NCI-H128 (cell line): Measurements from ENCODE around the gene MGLL.

ENCODE experiments used
- DNase-seq: peaks from one replicate; lab custom pipeline; 2025; ENCODE audit not compliant: unreplicated experiment; lab: John Stamatoyannopoulos, UW

The MGLL gene

DNA sequence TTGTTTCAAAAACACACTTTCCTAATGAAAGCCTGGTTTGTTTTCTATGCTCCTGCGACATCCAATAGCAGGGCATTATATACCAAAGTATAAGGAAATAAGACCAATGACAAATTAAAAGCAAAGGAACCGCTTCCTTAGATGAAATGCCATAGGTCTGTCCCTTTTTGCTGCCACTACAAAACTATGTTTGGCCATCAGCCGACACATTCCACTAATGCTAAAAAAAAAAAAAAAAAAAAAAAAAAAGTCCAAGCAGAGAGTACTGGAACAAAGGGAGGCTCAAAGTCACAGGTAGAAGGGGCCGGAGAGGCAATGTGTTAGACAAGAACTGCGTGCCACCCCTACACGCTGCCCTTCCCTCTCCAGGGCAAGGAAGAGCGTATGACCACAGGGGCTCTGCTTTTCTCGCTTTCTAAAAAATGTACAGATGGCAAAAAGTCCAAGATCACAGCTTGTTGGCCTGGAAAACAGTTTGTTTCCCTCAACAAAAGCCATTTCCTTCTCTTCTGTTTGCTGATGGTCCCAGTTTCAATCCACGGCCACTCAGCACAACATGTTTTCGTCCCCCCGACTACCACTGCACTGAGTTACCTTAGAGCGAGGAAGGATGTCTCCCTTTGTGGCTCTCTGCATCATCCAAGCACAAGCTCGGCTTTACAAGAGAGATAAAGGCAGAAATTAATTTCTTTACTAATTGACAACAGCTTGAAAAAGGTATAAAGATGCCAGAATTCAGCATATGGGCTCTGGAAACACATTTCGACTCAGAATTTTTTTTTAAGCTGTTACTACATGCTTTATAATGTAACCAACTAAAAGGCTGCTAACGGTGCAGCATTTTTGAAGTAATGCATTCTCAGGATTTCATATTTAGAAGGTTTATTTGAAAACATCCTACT lies 78.7 kb downstream of the MGLL start:
- no peak for DNase-seq

DNA sequence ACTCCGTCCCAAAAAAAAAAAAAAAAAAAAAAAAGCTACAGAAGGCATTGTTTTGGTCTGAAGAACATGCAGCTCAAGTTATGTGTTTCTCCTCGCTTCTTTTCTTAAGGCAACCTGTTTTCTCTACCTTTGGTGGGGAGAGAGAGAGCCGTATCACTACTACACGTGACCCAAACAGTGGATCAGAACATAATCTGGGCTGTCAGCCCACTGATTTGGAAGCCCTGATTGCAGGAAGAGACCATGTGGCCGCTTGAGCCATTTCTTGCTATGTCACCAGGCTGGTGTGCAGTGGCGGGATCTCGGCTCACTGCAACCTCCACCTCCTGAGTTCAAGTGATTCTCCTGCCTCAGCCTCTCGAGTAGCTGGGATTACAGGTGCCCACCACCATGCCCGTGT lies 79.7 kb downstream of the MGLL start:
- DNase-seq: no peak

DNA sequence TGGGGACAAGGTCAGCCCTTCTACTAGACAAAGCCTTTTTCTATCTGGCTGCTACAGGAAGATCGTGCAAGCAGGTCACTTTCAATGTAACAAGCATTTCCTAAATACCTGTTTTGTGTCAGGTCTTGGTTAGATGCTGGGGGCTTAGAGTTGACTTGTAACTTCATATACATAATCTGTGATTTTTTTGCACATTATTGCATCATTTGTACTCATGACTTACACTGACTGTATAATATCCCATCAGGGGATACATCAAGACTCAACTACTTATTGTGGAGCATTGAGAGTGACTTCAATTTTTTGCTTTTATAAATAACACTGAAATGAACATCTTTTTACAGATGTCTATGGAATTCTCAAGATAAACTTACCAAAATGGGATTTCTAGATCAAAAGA lies 80.6 kb downstream of the MGLL start:
- no peak for DNase-seq

DNA sequence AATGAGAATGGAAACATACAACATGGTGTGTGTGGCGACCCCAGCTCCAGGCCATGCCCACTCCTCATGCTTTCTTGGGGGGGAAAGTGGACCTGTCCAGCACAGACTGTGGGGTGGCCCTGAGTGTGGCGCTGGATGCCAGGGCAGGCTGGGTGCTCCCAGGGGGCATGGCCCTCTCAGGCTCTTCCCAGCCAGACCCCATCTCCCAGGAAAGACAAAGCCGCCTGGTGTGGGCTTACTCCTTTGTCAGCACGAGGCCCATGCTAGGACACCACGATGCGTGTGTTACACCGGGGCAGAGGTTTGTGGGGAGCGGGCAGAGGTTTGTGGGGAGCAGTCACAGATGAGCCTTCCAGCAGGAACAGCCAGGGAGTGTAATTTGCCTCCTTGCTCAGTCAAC lies 81.1 kb downstream of the MGLL start:
- DNase-seq: no peak

DNA sequence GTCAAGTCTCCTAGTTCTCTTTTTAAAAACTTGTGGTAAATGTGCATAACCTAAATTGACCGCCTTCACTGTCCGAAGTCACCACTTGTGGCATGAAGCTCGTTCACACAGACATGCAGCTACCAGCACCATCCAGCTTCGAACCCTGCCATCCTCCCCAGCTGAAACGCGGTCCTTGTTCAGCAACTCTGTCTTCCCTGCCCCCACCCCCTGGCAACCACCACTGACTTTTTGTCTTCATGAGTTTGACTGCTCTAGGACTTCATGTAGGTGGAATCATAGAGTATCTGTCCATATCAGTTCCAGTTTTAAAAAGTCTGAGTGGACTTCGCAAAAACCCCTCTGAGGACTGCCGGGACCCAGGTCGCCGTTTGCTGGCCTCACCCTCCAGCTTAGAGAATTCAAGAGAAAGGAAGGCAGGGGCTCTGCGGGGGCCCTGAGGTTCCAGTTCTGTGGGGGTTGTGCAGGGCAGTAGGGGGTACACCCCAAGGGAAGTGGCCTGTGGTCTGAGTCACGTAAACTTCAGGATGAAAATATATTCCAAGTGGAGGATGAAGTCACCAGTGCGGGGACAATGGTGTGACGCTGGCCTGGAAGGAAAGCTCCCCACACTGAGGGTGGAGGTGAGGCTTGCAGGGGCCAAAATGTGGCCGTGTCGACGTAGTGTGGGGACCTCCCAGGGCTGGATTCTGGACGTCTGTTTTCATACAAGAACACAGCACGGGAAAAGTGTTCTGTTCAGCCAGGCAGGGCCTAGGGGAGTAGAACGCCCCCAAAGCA lies 82.0 kb downstream of the MGLL start:
- DNase-seq: no peak

DNA sequence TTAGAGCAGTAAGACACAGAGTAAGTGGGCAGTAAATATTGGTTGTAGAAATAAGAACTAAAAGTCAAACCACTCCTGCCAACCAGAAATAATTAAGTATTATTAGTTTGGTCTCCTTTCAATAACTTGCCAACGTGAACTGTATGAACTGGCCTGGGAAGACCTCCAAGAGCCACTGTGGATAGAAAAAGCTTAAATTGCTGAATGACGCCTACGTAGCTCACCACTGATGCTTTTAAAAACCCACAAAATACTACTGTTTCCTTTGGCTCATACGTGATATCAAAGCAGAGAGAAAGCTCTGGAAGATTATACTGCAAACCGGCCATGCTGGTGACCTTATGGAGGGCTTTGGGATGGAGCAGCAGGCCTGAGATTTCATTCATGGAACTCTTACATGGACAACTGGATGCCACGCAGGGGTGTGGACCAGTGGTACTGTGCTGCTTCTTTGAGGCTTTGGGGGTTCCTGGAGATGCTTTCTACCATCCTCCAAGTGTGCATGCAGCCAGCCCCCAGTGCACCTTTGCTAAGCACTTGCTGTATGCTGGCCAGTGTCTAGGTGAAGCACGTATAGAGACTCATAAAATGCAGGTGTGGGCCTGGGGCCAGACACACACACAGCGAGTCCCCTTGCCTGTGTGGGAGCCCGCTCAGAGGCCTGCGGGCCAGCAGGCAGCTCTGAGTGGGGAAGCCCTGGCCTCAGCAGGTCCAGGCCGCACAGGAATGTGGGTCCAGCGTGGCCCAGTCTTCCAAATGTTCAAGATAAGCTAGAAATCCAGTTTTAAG lies 82.8 kb downstream of the MGLL start:
- no peak for DNase-seq

DNA sequence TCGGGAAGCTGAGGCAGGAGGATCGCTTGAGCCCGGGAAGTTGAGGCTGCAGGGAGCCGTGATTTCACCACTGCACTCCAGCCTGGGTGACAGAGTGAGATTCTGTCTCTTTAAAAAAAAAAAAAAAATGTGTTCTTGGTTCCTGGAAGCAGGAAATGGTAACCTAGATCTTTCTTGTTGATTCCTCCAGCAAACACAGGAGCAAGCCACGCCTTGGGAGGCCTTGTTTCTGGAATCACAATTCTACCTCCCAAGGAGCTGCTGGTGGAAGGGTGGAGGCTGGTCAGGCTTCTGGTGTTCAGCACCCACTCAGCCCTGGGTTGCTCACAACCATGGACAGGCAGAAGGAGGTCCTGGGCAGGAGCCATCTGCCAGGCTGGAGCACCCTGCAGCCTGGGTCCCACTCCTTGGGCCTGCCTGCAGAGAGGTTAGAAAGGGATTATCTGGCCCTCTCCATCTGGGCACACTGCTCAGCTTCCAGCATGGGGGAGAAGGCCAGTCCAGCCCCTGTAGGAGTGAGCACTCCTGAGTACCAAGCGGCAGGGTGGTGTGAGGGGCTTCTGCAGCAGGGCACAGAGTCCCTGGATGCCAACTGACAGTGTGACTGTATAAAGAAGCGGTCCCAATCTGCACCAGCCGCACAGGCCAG lies 84.0 kb downstream of the MGLL start:
- no peak for DNase-seq

DNA sequence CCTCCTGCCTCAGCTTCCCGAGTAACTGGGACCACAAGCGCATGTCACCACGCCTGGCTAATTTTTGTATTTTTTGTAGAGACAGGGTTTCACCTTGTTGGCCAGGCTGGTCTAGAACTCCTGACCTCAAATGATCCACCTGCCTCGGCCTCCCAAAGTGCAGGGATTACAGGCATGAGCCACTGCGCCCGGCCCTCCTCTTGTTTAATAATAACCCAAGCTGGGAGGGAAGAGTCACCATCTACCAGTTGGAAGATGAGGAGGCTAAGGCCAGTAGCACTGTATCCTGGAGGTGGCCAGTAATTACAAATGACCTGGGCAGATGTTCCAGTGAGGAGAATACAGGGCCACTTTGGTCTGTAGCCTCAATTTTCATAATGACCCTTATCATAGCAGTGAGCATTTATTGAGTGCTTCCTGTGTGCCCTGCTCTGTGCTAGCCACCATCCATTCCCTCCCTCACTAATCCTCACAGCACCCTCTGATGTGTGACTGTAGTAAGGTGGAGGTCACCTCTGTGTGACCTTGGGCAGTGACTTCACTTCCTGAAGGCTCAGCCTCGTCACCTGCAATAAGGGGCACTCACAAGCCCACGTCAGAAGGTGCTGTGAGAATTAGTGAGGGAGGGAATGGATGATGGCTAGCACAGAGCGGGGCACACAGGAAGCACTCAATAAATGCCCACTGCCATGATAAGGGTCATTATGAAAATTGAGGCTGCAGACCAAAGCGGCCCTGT lies 85.3 kb downstream of the MGLL start:
- DNase-seq: no peak

DNA sequence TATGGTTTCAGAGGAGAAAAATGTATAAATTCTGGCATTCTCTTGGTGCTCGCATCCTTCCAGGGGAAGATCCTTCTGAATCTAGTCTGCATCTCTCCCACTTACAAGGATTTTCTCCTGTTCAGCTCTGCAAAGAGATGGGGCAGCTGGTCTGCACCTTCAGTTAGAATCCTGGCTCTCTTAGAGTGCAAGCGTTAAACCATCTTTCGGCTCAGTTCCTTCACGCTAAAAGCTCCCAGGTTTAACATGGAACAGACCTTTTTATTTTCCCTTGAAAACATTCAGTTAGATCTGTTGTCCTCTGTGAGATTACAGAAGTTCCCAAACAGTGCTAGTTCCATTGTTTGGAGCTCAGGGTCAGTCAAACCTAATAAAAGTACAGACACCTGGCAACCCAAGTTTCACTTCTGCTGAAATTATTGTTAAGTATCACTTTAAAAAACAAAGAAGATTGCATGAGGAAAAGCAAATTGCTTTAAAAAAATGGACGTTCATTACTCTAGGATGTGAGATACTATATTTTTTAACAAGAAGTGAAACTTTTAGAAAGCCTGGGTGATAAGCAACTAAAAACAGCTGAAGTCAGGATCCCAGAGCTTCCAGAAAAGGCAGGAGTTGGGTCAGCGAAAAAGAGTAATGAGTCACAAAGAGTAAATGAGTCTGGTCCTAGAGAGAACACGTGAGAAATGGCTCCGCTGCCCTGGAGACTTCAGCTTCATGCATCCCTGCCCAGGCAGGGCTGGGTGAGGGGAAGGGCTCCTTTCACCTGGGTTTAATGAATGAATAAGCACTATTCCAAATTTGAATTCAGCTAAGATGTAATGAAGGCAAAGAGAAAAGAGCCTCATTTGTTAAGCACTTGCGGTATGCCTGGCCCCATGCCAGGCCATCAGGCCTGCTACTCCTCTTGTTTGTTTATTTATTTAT lies 86.3 kb downstream of the MGLL start:
- DNase-seq: no peak

DNA sequence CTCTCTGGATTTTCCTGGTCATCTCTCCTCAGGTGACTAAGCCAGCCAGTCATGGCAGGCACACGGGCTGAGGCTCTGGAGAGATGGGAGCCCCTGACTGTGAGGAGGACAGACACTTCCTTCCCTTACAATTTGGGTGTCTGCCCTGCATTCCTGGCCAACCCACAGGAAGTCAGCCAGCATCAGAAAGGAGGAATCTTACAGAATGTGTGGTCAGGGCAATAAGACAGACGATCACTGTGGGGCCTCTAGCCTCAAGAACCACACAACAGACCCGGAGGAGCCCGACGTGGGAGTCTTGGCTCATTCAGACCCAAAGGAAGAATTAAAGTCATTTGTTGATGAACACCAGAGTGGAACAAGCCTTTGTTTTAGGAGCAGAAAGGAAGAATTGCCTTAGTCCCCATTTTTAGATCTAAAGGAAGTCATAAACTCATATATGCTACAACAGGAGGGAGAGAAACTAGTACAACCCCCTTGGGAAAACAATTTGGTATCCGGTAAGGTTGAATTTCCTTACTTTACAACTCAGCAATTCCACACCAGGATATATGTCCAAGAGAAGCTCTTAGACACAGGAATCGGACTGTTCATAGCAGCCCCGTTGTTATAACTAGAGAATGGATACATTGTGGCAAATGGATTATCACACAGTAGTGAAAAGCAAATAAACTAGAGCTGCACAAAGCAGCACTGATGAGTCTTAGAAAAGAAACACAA lies 87.4 kb downstream of the MGLL start:
- DNase-seq: no peak

DNA sequence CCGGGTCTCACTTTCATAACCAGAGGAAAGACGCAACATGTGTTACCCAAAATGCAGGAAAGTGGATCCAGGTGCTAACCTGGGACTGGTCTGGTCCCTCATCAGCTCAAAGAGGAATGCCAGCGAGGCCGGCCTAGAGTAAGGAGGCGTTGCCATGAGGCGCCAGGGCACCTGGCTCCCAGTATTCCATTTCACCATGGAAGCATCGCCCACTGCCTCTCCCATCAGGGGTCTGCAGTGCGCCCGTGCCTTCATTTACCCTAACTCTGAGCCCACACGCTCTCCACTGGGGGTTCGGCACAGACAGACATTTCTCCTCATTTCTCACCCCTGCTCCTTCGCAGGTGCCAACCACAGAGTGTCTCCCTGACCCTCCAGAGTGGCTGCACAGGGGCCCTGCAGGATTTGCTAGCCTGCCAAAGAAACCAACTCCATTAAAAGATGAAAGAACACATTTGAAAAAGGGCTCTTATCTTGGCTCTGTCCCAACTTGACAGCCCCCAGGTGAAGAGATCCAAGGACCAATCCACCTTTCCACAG lies 88.1 kb downstream of the MGLL start:
- DNase-seq: no peak

DNA sequence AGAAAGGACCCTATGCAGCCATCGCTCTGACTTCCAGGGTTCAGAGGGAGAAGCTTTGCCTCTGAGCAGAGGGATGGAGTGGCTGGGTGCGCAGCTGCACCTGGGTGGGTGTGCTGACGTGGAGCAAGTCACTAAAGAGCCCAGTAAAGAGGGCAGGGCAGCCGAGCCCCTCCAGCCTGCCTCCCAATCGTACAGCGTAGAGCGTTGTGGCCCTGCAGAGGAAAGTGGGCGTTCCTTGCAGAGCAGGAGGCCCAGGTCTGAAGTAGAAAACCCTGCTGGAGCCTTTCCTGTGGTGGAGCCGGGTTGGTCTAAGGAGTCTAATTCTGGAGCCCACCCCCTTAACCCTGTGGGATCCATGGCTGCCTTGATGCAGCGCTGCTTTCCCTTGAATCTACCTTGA lies 88.5 kb downstream of the MGLL start:
- DNase-seq: no peak

DNA sequence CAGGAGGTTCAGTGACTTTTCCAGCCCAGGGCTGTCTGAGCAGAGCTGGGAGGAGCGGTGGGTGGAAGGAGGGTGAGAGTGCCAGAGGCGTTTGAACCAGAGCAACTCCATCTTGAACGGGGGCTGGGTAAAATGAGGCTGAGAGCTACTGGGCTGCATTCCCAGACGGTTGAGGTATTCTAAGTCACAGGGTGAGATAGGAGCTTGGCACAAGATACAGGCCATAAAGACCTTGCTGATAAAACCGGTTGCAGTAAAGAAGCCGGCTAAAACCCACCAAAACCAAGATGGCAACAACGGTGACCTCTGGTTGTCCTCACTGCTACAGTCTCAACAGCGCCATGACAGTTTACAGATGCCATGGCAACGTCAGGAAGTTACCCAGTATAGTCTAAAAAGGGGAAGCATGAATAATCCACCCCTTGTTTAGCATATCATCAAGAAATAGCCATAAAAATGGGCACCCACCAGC lies 89.4 kb downstream of the MGLL start:
- no peak for DNase-seq

DNA sequence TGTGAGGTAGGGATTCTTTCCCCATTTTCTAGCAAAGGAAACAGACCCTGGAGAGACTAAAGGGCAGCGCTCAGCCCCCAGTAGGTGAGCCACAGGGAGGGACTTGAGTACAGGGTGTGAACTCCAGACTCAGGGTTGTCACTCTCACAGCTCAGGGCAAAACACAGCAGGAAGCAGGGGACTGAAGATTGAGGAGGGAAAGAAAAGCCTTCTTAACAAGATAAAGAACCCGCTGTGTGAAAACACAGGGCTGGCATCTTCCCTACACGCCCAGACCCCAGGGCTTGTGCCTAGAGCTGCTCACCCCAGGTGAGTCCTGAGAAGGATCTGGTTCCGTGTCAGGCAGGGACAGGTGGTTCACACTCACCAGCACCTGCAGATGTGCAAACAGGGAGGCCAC lies 90.0 kb downstream of the MGLL start:
- no peak for DNase-seq

DNA sequence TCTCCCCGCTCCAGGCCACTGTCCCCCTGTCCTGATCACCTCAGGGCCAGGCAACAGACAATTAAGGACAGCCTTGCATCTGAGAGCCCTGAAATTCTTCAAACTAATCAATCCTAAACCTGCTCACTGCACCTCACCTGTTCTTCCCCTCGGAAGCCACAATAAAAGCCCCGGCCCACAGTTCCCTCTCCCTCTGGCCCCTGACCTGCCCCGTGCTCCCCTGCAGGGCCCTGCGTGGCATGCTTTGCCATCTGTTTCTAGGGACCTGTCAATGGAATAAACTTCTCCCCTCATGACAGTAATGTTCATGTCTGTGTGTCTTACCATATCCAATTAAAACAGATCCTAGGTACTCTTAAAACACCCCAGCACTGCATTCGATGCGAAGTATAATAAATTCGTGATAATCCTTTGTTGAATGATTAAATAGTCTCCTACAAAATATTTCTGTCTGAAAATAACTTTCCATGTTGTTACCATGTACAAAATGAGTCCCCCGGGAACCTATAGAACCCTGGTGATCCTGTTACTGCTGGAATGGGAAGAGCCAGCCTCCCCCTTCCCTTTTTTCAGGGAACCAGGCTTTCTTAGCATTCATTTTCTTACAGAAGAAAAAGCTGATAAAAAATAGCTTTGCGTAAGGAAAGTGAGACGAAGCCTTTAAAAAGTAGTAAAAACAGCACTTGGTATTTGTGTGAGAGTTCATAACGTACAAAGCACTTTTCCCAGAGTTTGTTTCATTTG lies 90.6 kb downstream of the MGLL start:
- no peak for DNase-seq

DNA sequence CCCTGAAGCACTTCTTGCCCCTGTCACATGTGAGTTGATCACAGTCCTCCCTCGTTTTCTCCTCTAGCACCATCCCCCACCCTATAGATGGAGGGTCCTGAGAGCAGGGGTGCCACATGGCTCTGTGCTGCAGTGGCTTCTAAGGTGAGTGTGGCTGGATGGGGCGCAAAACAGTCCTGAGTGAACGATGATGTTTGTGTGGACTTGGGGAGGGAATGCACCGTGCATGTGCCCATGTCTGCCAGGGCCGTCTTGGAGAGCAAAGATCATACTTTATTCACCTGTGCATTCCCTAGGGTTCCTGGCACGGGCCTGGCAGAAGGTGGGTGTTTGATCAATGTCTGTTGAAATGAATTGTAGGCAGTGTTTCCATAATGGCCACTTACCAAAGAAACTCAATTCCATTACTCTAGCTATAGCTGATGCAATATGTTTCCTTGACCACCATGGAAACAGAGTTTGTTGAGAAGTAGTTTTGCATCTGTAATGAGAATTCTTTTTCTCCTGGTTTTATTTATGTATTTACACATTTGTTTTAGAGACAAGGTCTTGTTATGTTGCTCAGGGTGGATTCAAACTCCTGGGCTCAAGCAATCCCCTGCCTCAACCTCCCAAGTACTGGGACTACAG lies 91.5 kb downstream of the MGLL start:
- DNase-seq: no peak

DNA sequence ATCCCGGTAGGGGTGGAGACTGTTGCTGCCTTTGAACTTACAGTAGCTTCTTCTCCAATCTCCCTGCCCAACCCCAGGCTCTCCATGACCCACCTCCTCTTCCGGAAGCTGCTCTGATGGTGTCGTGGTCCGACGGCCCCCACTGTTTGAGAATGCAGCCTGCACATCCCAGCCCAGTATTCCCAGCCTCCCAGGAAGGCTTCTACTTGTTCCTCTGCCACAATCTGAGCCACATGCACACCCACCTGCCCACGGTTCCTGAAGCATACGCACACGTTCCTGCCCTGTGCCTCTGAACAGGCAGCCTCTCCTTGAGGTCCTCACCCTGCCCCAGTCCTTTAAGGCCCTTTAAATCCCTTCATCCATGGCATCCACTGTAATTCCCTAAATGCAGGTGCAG lies 92.1 kb downstream of the MGLL start:
- DNase-seq: no peak
